ENCODE data around the gene PSD2. TPM values are rescaled to one million over a fixed set of nuclear protein-coding genes. Genes with fewer than 3 reads are reported as not detected.

Gene PSD2
- total RNA-seq, 1 donor from 2014 or later = 0.25 TPM

- Histone ChIP-seq H3K27me3 (ENCODE audit: insufficient read depth, low read length) (peaks cover 18% of the 10 kb centered on the region), H3K9ac (ENCODE audit: low read length) (peak overlapping the region; percentile 6), H3K4me1 (ENCODE audit: insufficient read depth, low read length) (peaks cover 24% of the 10 kb centered on the region), H2AFZ (ENCODE audit: low read depth, low read length) (peak overlapping the region; percentile 39), H3K9me3 (ENCODE audit: insufficient read depth, low read depth, low read length) (peaks cover 2% of the 10 kb centered on the region), H3K27ac (ENCODE audit: low read depth, low read length) (no peak overlapping the region), H3K79me2 (ENCODE audit: insufficient read depth, low read length) (no peaks in the 10 kb centered on the region), H3K4me2 (ENCODE audit: low read length) (peak overlapping the region; percentile 75), H3K4me3 (ENCODE audit: insufficient read depth, low read depth, low read length) (no peak overlapping the region), H4K20me1 (ENCODE audit: insufficient read depth, low read length) (no peaks in the 10 kb centered on the region), H3K36me3 (ENCODE audit: insufficient read depth, low read length) (no peaks in the 10 kb centered on the region)
- Mint-ChIP-seq H3K4me1 (ENCODE audit: low read depth, unreplicated experiment) (peaks cover 39% of the 10 kb centered on the region), H3K27ac (ENCODE audit: unreplicated experiment) (peak overlapping the region; percentile 2), H3K9me3 (ENCODE audit: unreplicated experiment) (no peaks in the 10 kb centered on the region), H3K4me3 (ENCODE audit: unreplicated experiment) (peak overlapping the region; percentile 23), H3K27me3 (ENCODE audit: low read depth, unreplicated experiment) (no peaks in the 10 kb centered on the region), H3K36me3 (ENCODE audit: low read depth, unreplicated experiment) (no peaks in the 10 kb centered on the region)
- TF ChIP-seq EZH2 (IDR thresholded peaks at IDR 0.05; ENCODE audit: insufficient read depth, low read length) (peak; percentile 85), CTCF (IDR thresholded peaks at IDR 0.05; ENCODE audit: insufficient read depth, low read depth, low read length) (no peak)
- FAIRE-seq (no peak), DNase-seq (ENCODE audit: low read depth) (no peak)
Measured at GRCh38 chr5:139755892-139756671, 39.5 kb upstream of the PSD2 start.

GRCh38 chr5:139756971-139757370 lies 38.6 kb upstream of the PSD2 start:
- no peaks in the 10 kb centered on the region for H3K27me3 Mint-ChIP-seq (ENCODE audit: low read depth, unreplicated experiment)

More at GRCh38 chr5:139756971-139757370, 38.6 kb upstream of the PSD2 start:
- Histone ChIP-seq H3K27me3 (ENCODE audit: insufficient read depth, low read length) (peaks cover 18% of the 10 kb centered on the region), H3K79me2 (ENCODE audit: insufficient read depth, low read length) (no peaks in the 10 kb centered on the region), H3K27ac (ENCODE audit: low read depth, low read length) (no peak overlapping the region), H3K4me3 (ENCODE audit: insufficient read depth, low read depth, low read length) (no peak overlapping the region), H3K4me2 (ENCODE audit: low read length) (no peak overlapping the region), H4K20me1 (ENCODE audit: insufficient read depth, low read length) (no peaks in the 10 kb centered on the region), H3K9me3 (ENCODE audit: insufficient read depth, low read depth, low read length) (peaks cover 2% of the 10 kb centered on the region), H3K4me1 (ENCODE audit: insufficient read depth, low read length) (peaks cover 24% of the 10 kb centered on the region), H2AFZ (ENCODE audit: low read depth, low read length) (no peak overlapping the region), H3K9ac (ENCODE audit: low read length) (no peak overlapping the region), H3K36me3 (ENCODE audit: insufficient read depth, low read length) (no peaks in the 10 kb centered on the region)
- Mint-ChIP-seq H3K36me3 (ENCODE audit: low read depth, unreplicated experiment) (no peaks in the 10 kb centered on the region), H3K4me3 (ENCODE audit: unreplicated experiment) (no peak overlapping the region), H3K9me3 (ENCODE audit: unreplicated experiment) (no peaks in the 10 kb centered on the region), H3K4me1 (ENCODE audit: low read depth, unreplicated experiment) (peaks cover 37% of the 10 kb centered on the region), H3K27ac (ENCODE audit: unreplicated experiment) (no peak overlapping the region)
- TF ChIP-seq CTCF (IDR thresholded peaks at IDR 0.05; ENCODE audit: insufficient read depth, low read depth, low read length) (no peak), EZH2 (IDR thresholded peaks at IDR 0.05; ENCODE audit: insufficient read depth, low read length) (no peak)
- FAIRE-seq (no peak), DNase-seq (ENCODE audit: low read depth) (no peak)

Data from astrocyte (in vitro differentiated cells and primary cell).